DOHH2 (cell line): Measurements from ENCODE around the gene ZNF341.

Source experiments
- CTCF ChIP-seq: fragments of 200-600 bp; sonication (generic); IDR thresholded peaks from one replicate; pipeline ENCODE4 v1.5.1; 2014; ENCODE audit warnings: antibody characterized with exemption, mild to moderate bottlenecking, low read depth, low read length; ENCODE audit not compliant: poor library complexity, severe bottlenecking
- EZH2phosphoT487 ChIP-seq: fragments of 200-600 bp; sonication (generic); IDR thresholded peaks from 2 replicates; pipeline ENCODE4 v1.6.1; 2017; ENCODE audit warnings: borderline replicate concordance, mild to moderate bottlenecking, antibody characterized with exemption, low read length, moderate library complexity, mixed read lengths

DNA sequence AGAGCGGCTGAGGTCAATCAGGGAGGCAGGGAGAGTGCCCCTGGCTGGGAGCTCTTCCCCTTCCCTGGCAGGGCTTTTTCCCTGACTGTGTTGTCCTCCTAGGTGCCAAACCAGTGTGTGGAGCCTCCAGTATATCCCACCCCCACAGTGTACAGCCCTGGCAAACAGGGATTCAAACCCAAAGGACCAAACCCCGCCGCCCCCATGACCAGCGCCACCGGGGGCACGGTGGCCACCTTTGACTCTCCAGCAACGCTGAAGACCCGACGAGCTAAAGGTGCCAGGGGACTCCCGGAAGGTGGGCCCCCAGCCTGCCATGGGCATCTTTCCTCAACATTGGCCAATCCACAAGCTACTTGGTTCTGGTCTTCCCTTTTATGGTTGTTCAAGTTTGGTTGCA, 25.2 kb downstream of the ZNF341 start:
- TF ChIP-seq CTCF (no peak), EZH2phosphoT487 (no peak)
